WTC11 (cell line): ENCODE measurements around the gene XRCC4. TPM values are rescaled to one million over a fixed set of nuclear protein-coding genes. Genes with fewer than 3 reads are reported as not detected.

Experiments
- ATAC-seq: fragments of 200-7000 bp; cut with Tn5 transposase; 2 replicates; pipeline ENCODE4 v1.10.0; 2021; ENCODE audit warnings: mild to moderate bottlenecking, moderate library complexity
- CTCF ChIA-PET: fragments of 300-600 bp; sonication (Branson Sonifier 250); formaldehyde crosslinking; loops from one replicate; lab custom pipeline; 2021; ENCODE audit warnings: antibody characterized with exemption; lab: Charles Lee
- POLR2A ChIA-PET: fragments of 350-600 bp; sonication (Branson Sonifier 250); formaldehyde crosslinking; loops from one replicate; lab custom pipeline; 2021; ENCODE audit warnings: antibody characterized with exemption; lab: Charles Lee
- DNase-seq: peaks from one replicate; pipeline ENCODE4 v3.0.0; 2021; ENCODE audit warnings: low spot score
- H3K27ac Mint-ChIP-seq: 2 replicates; pipeline ENCODE4 v1.8.0; 2021; ENCODE audit warnings: mixed read lengths
- H3K27me3 Mint-ChIP-seq: 2 replicates; pipeline ENCODE4 v1.8.0; 2021; ENCODE audit warnings: low read depth, mild to moderate bottlenecking, moderate library complexity, mixed read lengths
- H3K36me3 Mint-ChIP-seq: 2 replicates; pipeline ENCODE4 v1.8.0; 2021; ENCODE audit warnings: mixed read lengths
- H3K4me1 Mint-ChIP-seq: 2 replicates; pipeline ENCODE4 v1.8.0; 2022; ENCODE audit warnings: mixed read lengths
- H3K4me3 Mint-ChIP-seq: 2 replicates; pipeline ENCODE4 v1.8.0; 2021; ENCODE audit warnings: mild to moderate bottlenecking, moderate library complexity, mixed read lengths
- H3K9me3 Mint-ChIP-seq: 2 replicates; pipeline ENCODE4 v1.8.0; 2021; ENCODE audit warnings: mixed read lengths
- CBFB ChIP-seq: sonication (generic); formaldehyde crosslinking; IDR thresholded peaks from 2 replicates; pipeline ENCODE4 v1.8.1; 2022; ENCODE audit warnings: mild to moderate bottlenecking, low read depth, missing genetic modification reagents
- FOXP1 ChIP-seq: sonication (generic); formaldehyde crosslinking; IDR thresholded peaks from 2 replicates; pipeline ENCODE4 v1.8.0; 2022; ENCODE audit warnings: missing genetic modification reagents, mild to moderate bottlenecking, moderate library complexity, borderline replicate concordance
- GTF2I ChIP-seq: fragments of 250-450 bp; sonication (Bioruptor Pico); conservative IDR thresholded peaks from 2 replicates; pipeline ENCODE4 v1.4.0; 2021; ENCODE audit warnings: mild to moderate bottlenecking
- MYBL2 ChIP-seq: sonication (generic); formaldehyde crosslinking; IDR thresholded peaks from 2 replicates; pipeline ENCODE4 v1.8.1; 2023; ENCODE audit warnings: mild to moderate bottlenecking, moderate library complexity, missing genetic modification reagents
- NFE2L1 ChIP-seq: sonication (generic); formaldehyde crosslinking; IDR thresholded peaks from 2 replicates; pipeline ENCODE4 v1.8.1; 2023; ENCODE audit warnings: missing genetic modification reagents
- NR2C2 ChIP-seq: sonication (generic); formaldehyde crosslinking; IDR thresholded peaks from 2 replicates; pipeline ENCODE4 v1.8.0; 2022; ENCODE audit warnings: mild to moderate bottlenecking, missing genetic modification reagents
- RELA ChIP-seq: sonication (generic); formaldehyde crosslinking; IDR thresholded peaks from 2 replicates; pipeline ENCODE4 v1.8.1; 2022; ENCODE audit warnings: missing genetic modification reagents, mild to moderate bottlenecking, borderline replicate concordance
- SP1 ChIP-seq: sonication (generic); formaldehyde crosslinking; conservative IDR thresholded peaks from 2 replicates; pipeline ENCODE4 v1.8.1; 2022; ENCODE audit warnings: missing genetic modification reagents
- ZBTB21 ChIP-seq: sonication (generic); formaldehyde crosslinking; IDR thresholded peaks from 2 replicates; pipeline ENCODE4 v1.8.1; 2023; ENCODE audit warnings: mild to moderate bottlenecking, missing genetic modification reagents, borderline replicate concordance
- ZNF416 ChIP-seq: fragments of 250-450 bp; sonication (Bioruptor Pico); IDR thresholded peaks from 2 replicates; pipeline ENCODE4 v1.9.0; 2021; ENCODE audit warnings: mild to moderate bottlenecking, inconsistent platforms
- total RNA-seq: library from RNA; stranded (reverse); gene quantifications from 3 replicates; pipeline ENCODE4 v1.2.3, GENCODE V29; 2021
- TF ChIP-seq, protein P1 (sequence below): sonication (generic); formaldehyde crosslinking; IDR thresholded peaks from 2 replicates; pipeline ENCODE4 v1.8.0; 2023; ENCODE audit warnings: mild to moderate bottlenecking, missing genetic modification reagents
- TF ChIP-seq, protein P2 (sequence below): sonication (generic); formaldehyde crosslinking; IDR thresholded peaks from 2 replicates; pipeline ENCODE4 v1.8.0; 2023; ENCODE audit warnings: missing genetic modification reagents
- TF ChIP-seq, protein P3 (sequence below): sonication (generic); formaldehyde crosslinking; IDR thresholded peaks from 2 replicates; pipeline ENCODE4 v1.8.1; 2023; ENCODE audit warnings: mild to moderate bottlenecking, missing genetic modification reagents, moderate library complexity
- TF ChIP-seq, protein P4 (sequence below): sonication (generic); formaldehyde crosslinking; IDR thresholded peaks from 2 replicates; pipeline ENCODE4 v1.8.0; 2022; ENCODE audit warnings: mild to moderate bottlenecking, missing genetic modification reagents
- TF ChIP-seq, protein P5 (sequence below): sonication (generic); formaldehyde crosslinking; IDR thresholded peaks from 2 replicates; pipeline ENCODE4 v1.8.1; 2023; ENCODE audit warnings: mild to moderate bottlenecking, missing genetic modification reagents, borderline replicate concordance
- TF ChIP-seq, protein P6 (sequence below): fragments of 250-450 bp; sonication (Bioruptor Pico); conservative IDR thresholded peaks from 2 replicates; pipeline ENCODE4 v1.9.0; 2021; ENCODE audit warnings: mild to moderate bottlenecking
- TF ChIP-seq, protein P7 (sequence below): sonication (generic); formaldehyde crosslinking; IDR thresholded peaks from 2 replicates; pipeline ENCODE4 v1.8.0; 2022; ENCODE audit warnings: mild to moderate bottlenecking, missing genetic modification reagents

Gene XRCC4
- total RNA-seq, 1 experiment from 2014 or later, result 13.5 TPM

DNA sequence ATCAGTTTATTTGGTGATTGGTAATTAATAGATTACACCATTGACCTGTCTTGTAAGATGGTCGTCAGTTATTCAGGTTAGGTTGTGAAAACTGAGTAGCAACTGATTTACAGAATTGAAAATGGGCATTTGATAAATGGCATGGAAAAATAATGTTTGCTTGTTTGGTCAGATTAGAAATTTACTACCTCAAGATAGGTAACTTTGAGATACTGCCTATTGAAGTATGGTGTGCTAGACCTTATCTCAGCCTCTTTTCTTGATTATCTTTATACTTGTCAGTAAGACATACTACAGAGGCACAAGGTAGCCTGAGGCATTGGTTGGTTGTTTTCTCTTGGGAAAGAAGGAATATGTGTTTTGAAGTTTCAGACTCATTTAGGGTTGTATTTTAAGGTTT is 174.5 kb downstream of the XRCC4 start (continued):
- TF ChIP-seq, protein P1, sequence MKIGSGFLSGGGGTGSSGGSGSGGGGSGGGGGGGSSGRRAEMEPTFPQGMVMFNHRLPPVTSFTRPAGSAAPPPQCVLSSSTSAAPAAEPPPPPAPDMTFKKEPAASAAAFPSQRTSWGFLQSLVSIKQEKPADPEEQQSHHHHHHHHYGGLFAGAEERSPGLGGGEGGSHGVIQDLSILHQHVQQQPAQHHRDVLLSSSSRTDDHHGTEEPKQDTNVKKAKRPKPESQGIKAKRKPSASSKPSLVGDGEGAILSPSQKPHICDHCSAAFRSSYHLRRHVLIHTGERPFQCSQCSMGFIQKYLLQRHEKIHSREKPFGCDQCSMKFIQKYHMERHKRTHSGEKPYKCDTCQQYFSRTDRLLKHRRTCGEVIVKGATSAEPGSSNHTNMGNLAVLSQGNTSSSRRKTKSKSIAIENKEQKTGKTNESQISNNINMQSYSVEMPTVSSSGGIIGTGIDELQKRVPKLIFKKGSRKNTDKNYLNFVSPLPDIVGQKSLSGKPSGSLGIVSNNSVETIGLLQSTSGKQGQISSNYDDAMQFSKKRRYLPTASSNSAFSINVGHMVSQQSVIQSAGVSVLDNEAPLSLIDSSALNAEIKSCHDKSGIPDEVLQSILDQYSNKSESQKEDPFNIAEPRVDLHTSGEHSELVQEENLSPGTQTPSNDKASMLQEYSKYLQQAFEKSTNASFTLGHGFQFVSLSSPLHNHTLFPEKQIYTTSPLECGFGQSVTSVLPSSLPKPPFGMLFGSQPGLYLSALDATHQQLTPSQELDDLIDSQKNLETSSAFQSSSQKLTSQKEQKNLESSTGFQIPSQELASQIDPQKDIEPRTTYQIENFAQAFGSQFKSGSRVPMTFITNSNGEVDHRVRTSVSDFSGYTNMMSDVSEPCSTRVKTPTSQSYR (CRISPR knock-in tag), result no peak
- TF ChIP-seq, protein P2, sequence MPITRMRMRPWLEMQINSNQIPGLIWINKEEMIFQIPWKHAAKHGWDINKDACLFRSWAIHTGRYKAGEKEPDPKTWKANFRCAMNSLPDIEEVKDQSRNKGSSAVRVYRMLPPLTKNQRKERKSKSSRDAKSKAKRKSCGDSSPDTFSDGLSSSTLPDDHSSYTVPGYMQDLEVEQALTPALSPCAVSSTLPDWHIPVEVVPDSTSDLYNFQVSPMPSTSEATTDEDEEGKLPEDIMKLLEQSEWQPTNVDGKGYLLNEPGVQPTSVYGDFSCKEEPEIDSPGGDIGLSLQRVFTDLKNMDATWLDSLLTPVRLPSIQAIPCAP (CRISPR knock-in tag), result no peak

DNA sequence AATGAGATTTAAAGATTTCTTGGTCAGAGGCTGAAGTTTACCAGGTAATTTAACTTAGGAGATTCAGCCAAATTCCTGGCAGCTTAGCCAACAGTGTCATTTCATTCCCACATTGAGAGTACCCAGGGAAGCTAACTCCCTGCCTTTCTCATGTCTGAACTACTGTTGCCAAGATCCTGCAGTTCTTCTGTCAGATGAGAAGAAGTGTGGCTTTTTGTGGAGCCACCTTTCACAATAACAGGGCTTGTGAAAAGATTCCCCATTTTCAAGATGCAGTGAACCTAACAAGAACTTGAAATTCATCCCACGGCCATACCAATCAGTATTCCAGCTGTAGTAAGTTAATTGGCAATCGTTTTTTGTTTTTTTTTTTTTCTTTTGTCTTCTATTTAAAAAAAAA is 176.4 kb downstream of the XRCC4 start:
- peaks cover 5% of the 10 kb centered on the region for H3K9me3 Mint-ChIP-seq
- H3K4me3 Mint-ChIP-seq, result no peak overlapping the region

DNA sequence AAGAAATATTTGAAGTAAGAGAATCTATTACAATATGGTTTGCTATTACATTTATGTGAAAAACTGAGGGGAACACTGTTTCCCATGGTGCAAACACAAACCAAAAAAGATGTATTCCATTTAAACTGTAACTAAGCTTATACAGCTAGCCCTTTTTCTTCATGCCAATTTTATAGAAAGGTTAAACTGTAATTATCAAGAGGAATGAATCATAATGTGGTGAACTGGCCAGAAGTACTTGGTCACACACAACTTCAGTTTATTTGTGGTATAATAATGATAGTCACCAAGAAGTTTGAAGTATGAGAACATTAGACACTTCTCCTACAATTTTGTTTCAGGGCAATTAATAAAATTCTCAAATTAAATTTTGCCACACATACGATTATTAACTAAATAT is 177.9 kb downstream of the XRCC4 start:
- no peak for DNase-seq
- no peak for ATAC-seq
- no peaks in the 10 kb centered on the region for H3K27me3 Mint-ChIP-seq
- H3K27ac Mint-ChIP-seq, result no peak overlapping the region
- ChIA-PET POLR2A (no interaction called here), CTCF (no interaction called here)
- H3K4me3 Mint-ChIP-seq, result no peak overlapping the region
- peaks cover 5% of the 10 kb centered on the region for H3K9me3 Mint-ChIP-seq
- peaks cover 7% of the 10 kb centered on the region for H3K36me3 Mint-ChIP-seq
- H3K4me1 Mint-ChIP-seq, result peaks cover 9% of the 10 kb centered on the region
- no peak for TF ChIP-seq FOXP1
- TF ChIP-seq SP1 (CRISPR knock-in tag), result no peak
- TF ChIP-seq, protein P3, sequence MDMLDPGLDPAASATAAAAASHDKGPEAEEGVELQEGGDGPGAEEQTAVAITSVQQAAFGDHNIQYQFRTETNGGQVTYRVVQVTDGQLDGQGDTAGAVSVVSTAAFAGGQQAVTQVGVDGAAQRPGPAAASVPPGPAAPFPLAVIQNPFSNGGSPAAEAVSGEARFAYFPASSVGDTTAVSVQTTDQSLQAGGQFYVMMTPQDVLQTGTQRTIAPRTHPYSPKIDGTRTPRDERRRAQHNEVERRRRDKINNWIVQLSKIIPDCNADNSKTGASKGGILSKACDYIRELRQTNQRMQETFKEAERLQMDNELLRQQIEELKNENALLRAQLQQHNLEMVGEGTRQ, result no peak
- TF ChIP-seq NR2C2 (CRISPR knock-in tag), result no peak
- TF ChIP-seq ZNF416 (CRISPR knock-in tag), result no peak
- TF ChIP-seq RELA, result no peak
- TF ChIP-seq, protein P1 (CRISPR knock-in tag), result no peak
- no peak for TF ChIP-seq NFE2L1 (CRISPR knock-in tag)
- TF ChIP-seq, protein P4, sequence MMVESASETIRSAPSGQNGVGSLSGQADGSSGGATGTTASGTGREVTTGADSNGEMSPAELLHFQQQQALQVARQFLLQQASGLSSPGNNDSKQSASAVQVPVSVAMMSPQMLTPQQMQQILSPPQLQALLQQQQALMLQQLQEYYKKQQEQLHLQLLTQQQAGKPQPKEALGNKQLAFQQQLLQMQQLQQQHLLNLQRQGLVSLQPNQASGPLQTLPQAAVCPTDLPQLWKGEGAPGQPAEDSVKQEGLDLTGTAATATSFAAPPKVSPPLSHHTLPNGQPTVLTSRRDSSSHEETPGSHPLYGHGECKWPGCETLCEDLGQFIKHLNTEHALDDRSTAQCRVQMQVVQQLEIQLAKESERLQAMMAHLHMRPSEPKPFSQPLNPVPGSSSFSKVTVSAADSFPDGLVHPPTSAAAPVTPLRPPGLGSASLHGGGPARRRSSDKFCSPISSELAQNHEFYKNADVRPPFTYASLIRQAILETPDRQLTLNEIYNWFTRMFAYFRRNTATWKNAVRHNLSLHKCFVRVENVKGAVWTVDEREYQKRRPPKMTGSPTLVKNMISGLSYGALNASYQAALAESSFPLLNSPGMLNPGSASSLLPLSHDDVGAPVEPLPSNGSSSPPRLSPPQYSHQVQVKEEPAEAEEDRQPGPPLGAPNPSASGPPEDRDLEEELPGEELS (CRISPR knock-in tag), result no peak
- TF ChIP-seq, protein P5, sequence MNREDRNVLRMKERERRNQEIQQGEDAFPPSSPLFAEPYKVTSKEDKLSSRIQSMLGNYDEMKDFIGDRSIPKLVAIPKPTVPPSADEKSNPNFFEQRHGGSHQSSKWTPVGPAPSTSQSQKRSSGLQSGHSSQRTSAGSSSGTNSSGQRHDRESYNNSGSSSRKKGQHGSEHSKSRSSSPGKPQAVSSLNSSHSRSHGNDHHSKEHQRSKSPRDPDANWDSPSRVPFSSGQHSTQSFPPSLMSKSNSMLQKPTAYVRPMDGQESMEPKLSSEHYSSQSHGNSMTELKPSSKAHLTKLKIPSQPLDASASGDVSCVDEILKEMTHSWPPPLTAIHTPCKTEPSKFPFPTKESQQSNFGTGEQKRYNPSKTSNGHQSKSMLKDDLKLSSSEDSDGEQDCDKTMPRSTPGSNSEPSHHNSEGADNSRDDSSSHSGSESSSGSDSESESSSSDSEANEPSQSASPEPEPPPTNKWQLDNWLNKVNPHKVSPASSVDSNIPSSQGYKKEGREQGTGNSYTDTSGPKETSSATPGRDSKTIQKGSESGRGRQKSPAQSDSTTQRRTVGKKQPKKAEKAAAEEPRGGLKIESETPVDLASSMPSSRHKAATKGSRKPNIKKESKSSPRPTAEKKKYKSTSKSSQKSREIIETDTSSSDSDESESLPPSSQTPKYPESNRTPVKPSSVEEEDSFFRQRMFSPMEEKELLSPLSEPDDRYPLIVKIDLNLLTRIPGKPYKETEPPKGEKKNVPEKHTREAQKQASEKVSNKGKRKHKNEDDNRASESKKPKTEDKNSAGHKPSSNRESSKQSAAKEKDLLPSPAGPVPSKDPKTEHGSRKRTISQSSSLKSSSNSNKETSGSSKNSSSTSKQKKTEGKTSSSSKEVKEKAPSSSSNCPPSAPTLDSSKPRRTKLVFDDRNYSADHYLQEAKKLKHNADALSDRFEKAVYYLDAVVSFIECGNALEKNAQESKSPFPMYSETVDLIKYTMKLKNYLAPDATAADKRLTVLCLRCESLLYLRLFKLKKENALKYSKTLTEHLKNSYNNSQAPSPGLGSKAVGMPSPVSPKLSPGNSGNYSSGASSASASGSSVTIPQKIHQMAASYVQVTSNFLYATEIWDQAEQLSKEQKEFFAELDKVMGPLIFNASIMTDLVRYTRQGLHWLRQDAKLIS (CRISPR knock-in tag), result no peak
- TF ChIP-seq ZBTB21 (CRISPR knock-in tag), result no peak
- TF ChIP-seq MYBL2, result no peak
- TF ChIP-seq CBFB (CRISPR knock-in tag), result no peak
- TF ChIP-seq, protein P6, sequence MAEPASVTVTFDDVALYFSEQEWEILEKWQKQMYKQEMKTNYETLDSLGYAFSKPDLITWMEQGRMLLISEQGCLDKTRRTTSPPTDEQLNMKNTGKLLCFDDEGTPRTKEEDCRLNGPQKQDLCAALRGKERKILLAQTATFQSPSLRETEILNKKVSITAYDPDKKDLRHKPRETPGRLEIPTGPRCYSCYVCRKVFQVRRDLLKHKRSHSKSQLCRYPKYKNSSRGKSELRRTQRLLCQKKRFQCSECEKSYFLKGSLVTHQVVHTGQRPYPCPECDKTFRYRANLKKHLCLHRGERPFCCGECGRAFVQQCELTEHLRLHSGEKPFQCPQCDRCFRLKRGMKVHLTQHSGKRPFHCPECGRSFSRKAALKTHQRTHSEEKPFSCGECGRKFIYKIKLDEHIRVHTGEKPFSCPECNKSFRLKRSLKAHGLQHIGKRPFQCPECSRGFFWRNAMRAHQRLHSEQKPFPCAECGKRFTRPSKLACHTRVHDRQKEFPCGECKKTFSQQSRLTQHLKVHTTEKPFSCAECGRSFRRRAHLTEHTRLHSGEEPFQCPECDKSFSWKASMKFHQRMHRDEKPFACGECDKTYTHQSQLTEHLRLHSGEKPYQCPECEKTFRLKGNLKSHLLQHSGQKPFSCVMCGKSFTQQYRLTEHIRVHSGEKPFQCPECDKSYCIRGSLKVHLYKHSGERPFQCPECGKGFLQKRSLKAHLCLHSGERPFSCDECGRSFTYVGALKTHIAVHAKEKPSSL (CRISPR knock-in tag), result no peak

More for the DNA sequence above, 176.4 kb downstream of the XRCC4 start:
- no peak for ATAC-seq
- H3K4me1 Mint-ChIP-seq, result peaks cover 9% of the 10 kb centered on the region
- no peaks in the 10 kb centered on the region for H3K27me3 Mint-ChIP-seq
- ChIA-PET POLR2A (no interaction called here), CTCF (no interaction called here)
- no peak overlapping the region for H3K27ac Mint-ChIP-seq
- TF ChIP-seq, protein P7, sequence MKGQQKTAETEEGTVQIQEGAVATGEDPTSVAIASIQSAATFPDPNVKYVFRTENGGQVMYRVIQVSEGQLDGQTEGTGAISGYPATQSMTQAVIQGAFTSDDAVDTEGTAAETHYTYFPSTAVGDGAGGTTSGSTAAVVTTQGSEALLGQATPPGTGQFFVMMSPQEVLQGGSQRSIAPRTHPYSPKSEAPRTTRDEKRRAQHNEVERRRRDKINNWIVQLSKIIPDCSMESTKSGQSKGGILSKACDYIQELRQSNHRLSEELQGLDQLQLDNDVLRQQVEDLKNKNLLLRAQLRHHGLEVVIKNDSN (CRISPR knock-in tag), result no peak
- no peak for TF ChIP-seq GTF2I (CRISPR knock-in tag)
- DNase-seq, result no peak
- H3K36me3 Mint-ChIP-seq, result peaks cover 7% of the 10 kb centered on the region
